Calu3 (cell line): ENCODE measurements around the gene BATF3. TPM values are rescaled to one million over a fixed set of nuclear protein-coding genes. Genes with fewer than 3 reads are reported as not detected.

ENCODE experiments used
- BruUV-seq: library from RNA; stranded (reverse); fragments of 400-500 nt; replicated peaks from 2 replicates; lab custom pipeline; 2021; lab: Mats Ljungman, UMichigan
- CTCF ChIA-PET: fragments of 300-600 bp; sonication (Branson Sonifier 250); formaldehyde crosslinking; loops from one replicate; lab custom pipeline; 2022; ENCODE audit warnings: antibody characterized with exemption; lab: Charles Lee
- DNase-seq: peaks from one replicate; pipeline ENCODE4 v3.0.0; 2022
- H3K27ac Mint-ChIP-seq: one replicate; pipeline ENCODE4 v1.8.0; 2022; ENCODE audit warnings: mixed read lengths; ENCODE audit not compliant: unreplicated experiment
- H3K27me3 Mint-ChIP-seq: one replicate; pipeline ENCODE4 v1.8.0; 2022; ENCODE audit warnings: mixed read lengths; ENCODE audit not compliant: unreplicated experiment
- H3K36me3 Mint-ChIP-seq: one replicate; pipeline ENCODE4 v1.8.0; 2022; ENCODE audit warnings: mild to moderate bottlenecking, moderate library complexity, mixed read lengths; ENCODE audit not compliant: insufficient read depth, unreplicated experiment
- H3K4me1 Mint-ChIP-seq: one replicate; pipeline ENCODE4 v1.8.0; 2022; ENCODE audit warnings: mild to moderate bottlenecking, low read depth, mixed read lengths; ENCODE audit not compliant: unreplicated experiment
- H3K4me3 Mint-ChIP-seq: one replicate; pipeline ENCODE4 v1.8.0; 2022; ENCODE audit warnings: mild to moderate bottlenecking, low read depth, moderate library complexity, mixed read lengths; ENCODE audit not compliant: unreplicated experiment
- H3K9me3 Mint-ChIP-seq: one replicate; pipeline ENCODE4 v1.8.0; 2022; ENCODE audit warnings: low read depth, mixed read lengths; ENCODE audit not compliant: unreplicated experiment
- CTCF ChIP-seq: fragments of 200-600 bp; IDR thresholded peaks from one replicate; pipeline ENCODE4 v1.8.0; 2022; ENCODE audit warnings: antibody characterized with exemption; ENCODE audit not compliant: unreplicated experiment
- intact Hi-C: fragments of 100-400 bp; cut with micrococcal nuclease; formaldehyde crosslinking; loops from one replicate; pipeline ENCODE4 v1.10.0; 2022; ENCODE audit not compliant: unreplicated experiment
- total RNA-seq: library from RNA; stranded (reverse); gene quantifications from 2 replicates; pipeline ENCODE4 v1.2.3, GENCODE V29; 2022

The BATF3 gene
- total RNA-seq, 1 experiment from 2014 or later, result 0.90 TPM

- intact Hi-C loops, result no loop called here
- CTCF ChIA-PET, result interaction anchor here (1.0 kb wide), 1 partner anchor 22 kb away, joined by 3 read pairs; the partner anchor contains the start of gene BATF3
These were observed 22.1 kb downstream of the BATF3 start for GRCh38 chr1:212677573-212677972.

GRCh38 chr1:212677136-212677535 is 22.5 kb downstream of the BATF3 start:
- H3K27ac Mint-ChIP-seq, result no peak overlapping the region
- no peaks in the 10 kb centered on the region for H3K36me3 Mint-ChIP-seq
- intact Hi-C loops, result no loop called here
- no peaks in the 10 kb centered on the region for H3K4me1 Mint-ChIP-seq
- BruUV-seq, result no TSS peak
- H3K27me3 Mint-ChIP-seq, result peaks cover 38% of the 10 kb centered on the region
- no peak for TF ChIP-seq CTCF
- DNase-seq, result no peak
- H3K4me3 Mint-ChIP-seq, result no peak overlapping the region
- H3K9me3 Mint-ChIP-seq, result no peaks in the 10 kb centered on the region
- CTCF ChIA-PET, result interaction anchor here (0.7 to 1.0 kb wide), 2 partner anchors 22 to 83 kb away, joined by 3 read pairs; partner anchors contain the start of gene BATF3

More at GRCh38 chr1:212677573-212677972, 22.1 kb downstream of the BATF3 start:
- TF ChIP-seq CTCF, result no peak
- BruUV-seq, result no TSS peak
- no peaks in the 10 kb centered on the region for H3K9me3 Mint-ChIP-seq
- H3K36me3 Mint-ChIP-seq, result no peaks in the 10 kb centered on the region
- H3K27me3 Mint-ChIP-seq, result peaks cover 38% of the 10 kb centered on the region
- H3K4me3 Mint-ChIP-seq, result no peak overlapping the region
- no peak for DNase-seq
- H3K27ac Mint-ChIP-seq, result no peak overlapping the region
- H3K4me1 Mint-ChIP-seq, result no peaks in the 10 kb centered on the region

GRCh38 chr1:212675675-212676074 is 24.0 kb downstream of the BATF3 start:
- no peak overlapping the region for H3K4me3 Mint-ChIP-seq
- H3K4me1 Mint-ChIP-seq, result peaks cover 9% of the 10 kb centered on the region
- TF ChIP-seq CTCF, result no peak
- peaks cover 33% of the 10 kb centered on the region for H3K27me3 Mint-ChIP-seq
- no peaks in the 10 kb centered on the region for H3K9me3 Mint-ChIP-seq
- no peak for DNase-seq
- no peaks in the 10 kb centered on the region for H3K36me3 Mint-ChIP-seq
- BruUV-seq, result no TSS peak
- H3K27ac Mint-ChIP-seq, result no peak overlapping the region
- intact Hi-C loops, result no loop called here
- CTCF ChIA-PET, result interaction anchor here (0.7 kb wide), 1 partner anchor 890 kb away, joined by 3 read pairs; no protein-coding TSS in a partner anchor

- H3K4me3 Mint-ChIP-seq, result no peak overlapping the region
- peaks cover 9% of the 10 kb centered on the region for H3K4me1 Mint-ChIP-seq
These were observed 24.8 kb downstream of the BATF3 start for GRCh38 chr1:212674872-212675271.

More at GRCh38 chr1:212674872-212675271, 24.8 kb downstream of the BATF3 start:
- no TSS peak for BruUV-seq
- no peak overlapping the region for H3K27ac Mint-ChIP-seq
- no peak for DNase-seq
- H3K36me3 Mint-ChIP-seq, result no peaks in the 10 kb centered on the region
- intact Hi-C loops, result no loop called here
- H3K9me3 Mint-ChIP-seq, result no peaks in the 10 kb centered on the region
- TF ChIP-seq CTCF, result no peak
- peaks cover 25% of the 10 kb centered on the region for H3K27me3 Mint-ChIP-seq
- CTCF ChIA-PET, result no interaction called here
